GM21447 (cell line): ENCODE data around the gene CCDC116.
"Not testable (repeated sequence)": the region's sequence is repeated elsewhere in the genome, so short reads cannot be mapped to it uniquely, and the experiment has no call there.

Experiments used
- ATAC-seq: cut with Tn5 transposase; IDR thresholded peaks from one replicate; pipeline ENCODE4 v1.9.1; 2021; ENCODE audit not compliant: unreplicated experiment

Gene CCDC116

DNA sequence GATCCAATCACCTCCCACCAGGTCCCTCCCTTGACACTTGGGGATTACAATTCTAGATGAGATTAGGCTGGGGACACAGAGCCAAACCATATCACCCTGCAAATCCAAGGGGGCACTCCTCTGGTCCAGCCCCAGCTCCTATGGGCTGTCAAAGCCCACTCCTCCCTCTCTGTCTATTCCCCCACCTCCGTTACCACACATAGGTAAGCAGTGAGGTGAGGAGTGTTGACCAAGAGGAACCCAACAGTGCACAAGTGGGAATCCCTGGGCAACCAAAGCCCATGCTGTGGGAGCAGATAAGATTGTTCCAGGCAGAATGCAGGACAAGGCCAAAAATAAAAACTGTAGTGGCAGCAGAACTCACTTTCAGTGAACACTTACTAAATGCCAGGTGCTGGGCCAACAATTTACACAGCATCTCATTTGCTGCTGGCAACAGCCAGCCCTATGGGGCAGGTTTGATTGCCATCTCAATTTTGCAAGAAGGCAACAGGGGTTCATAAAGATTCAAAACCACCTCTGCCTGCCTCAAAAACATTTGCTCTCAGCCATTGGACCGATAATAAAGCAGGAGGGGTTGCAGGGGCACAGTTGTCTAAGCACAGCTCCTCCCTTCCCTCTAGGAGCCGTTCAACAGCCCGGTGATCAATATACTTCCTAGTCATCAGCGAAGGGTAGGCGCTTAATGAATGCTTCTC is 18.4 kb downstream of the CCDC116 start:
- ATAC-seq: no peak

DNA sequence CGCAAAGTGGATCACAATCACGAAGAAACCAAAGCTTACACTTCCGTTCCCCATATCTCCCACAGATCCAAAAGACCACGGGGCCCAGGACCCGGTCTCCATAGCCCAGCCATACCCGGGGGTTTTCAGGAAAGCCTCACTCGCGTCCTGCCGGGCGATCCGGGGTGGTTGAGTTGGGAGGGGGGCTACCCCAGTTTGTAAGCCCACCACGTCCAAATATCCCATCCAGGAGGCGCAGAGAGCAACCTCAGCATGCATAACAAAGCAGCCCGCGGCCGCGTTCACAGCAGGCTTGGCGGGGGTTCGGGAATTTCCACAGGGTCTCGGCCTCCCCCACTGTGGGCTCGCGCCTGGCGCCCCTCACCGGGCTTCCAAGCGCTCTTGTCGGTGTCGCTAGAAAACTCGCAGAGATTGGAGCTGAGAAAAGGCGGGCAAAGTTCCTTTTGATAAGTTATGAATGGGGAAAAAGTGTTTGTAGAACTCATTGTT is 19.0 kb downstream of the CCDC116 start:
- peak; percentile 19 for ATAC-seq

DNA sequence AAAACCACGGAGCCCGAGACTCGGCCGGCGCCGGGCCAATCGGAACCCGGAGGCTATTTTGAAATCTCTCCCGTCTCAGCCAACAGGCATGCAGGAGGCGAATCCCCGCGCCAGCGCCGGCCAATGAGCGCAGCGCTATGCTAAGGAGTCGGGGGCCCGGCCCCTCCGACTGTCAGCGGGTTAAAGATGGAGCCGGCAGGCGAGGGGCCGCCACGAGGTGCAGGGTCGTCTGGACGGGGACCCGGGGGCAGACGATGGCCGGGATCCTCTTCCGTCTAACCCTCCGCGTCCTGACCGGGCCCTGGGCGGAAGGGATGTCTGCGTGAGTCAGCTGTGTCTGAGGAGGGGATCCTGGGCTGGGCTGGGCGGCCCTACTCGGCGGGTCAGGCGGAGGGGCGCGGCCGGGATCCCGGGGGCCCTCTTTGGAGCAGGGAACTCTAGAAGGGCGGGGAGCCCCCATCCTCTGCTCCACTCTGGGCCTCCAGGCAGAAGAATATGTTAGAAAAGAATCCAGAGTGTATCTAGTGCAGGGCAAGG is 19.5 kb downstream of the CCDC116 start:
- ATAC-seq: peak; percentile 87

DNA sequence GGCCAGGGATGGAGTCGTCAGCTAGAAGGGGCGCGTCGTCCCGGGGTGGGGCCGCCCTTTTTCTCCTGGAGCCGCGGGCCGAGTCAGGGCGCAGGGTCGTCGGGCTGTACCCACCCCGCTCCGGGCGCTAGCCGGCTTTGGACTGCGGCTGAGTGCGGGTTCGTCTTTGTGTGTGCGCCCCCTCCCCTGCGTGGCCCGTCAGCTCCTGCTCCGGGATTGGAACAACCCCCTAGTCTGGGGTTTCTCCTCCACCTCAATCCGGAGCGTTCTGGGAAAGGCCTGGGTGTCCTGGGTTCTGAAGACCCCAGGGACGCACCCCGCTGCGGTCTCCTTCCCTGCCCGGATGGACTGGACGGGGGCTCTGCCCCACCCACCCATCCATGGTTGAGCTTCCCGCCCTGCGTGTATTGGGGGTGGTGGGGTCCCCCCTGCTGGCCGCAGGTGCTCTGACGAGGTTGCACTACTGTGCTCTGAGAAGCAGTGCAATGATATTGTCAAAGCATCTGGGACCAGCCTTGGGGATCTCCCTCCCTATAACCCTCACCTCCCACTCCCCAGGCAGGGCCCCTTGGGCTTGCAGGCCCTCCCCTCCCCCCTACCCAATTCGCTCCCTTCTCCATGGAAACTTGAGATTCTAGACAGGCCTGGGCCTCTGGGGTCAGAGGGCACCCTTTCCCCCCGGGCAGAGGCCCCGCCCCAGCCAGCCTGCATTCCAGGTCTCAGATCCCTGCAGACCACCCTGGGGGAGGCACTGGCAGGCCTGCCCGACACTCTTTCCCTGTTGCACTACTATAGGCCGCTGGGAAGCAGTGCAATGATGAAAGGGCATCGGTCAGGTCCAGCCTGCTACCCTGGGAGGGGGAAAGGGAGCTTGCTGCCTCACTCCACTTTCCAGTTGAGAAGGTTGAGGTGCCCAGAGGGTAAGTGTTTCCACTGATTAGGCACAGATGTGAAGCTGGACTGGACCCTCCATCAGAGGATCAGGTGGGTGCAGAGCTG is 20.3 kb downstream of the CCDC116 start:
- ATAC-seq: peak; percentile 7

DNA sequence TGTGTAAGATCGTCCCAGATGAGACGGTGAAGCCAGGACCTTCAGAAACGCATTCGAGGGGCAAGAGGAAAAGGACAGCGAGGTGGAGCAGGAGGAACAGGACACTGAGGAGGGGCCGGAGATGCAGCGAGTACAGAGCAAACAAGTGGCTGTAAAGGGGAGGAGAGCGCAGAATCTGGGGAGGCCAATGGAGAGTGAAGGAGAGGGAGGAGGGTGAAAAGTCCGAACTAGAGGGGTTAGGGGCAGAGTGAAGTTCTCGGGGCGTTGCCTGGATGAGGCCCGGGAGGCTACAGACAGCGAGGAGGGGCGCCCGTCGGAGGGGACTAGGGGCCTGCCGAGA is 24.4 kb downstream of the CCDC116 start:
- ATAC-seq: no peak

DNA sequence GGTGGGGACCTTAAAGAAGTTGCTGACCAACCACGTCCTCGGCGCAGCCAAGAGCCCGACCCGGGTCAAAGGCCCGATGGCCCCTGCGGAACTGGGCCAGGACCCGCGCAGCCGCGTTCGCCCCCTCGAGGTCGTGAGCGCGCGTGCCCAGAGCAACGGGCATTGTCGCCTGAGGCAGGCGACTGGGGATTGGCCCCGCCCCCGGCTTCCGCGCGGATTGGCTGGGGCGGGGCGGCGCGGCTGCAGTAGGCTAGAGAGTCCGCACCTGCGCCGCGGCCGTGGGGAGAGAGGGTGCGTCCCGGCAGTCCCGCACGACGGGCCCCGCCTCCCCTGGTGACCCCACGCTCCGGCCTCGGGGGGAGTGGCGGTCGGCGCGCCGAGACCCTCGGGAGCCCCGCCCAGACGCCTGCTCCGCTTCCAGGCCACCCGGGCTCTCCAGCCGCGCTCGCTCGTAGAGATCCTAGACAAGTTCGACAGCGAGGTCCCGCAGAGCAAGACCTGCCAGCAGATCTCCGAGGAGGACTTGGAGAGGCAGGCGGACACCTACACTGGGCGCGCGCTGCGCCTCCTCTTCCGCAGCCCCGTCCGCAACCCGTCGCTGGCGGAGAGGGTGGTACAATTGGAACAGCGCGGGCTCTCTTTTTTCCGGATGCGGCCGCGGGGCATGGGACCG is 24.9 kb downstream of the CCDC116 start:
- ATAC-seq: peak; percentile 61

DNA sequence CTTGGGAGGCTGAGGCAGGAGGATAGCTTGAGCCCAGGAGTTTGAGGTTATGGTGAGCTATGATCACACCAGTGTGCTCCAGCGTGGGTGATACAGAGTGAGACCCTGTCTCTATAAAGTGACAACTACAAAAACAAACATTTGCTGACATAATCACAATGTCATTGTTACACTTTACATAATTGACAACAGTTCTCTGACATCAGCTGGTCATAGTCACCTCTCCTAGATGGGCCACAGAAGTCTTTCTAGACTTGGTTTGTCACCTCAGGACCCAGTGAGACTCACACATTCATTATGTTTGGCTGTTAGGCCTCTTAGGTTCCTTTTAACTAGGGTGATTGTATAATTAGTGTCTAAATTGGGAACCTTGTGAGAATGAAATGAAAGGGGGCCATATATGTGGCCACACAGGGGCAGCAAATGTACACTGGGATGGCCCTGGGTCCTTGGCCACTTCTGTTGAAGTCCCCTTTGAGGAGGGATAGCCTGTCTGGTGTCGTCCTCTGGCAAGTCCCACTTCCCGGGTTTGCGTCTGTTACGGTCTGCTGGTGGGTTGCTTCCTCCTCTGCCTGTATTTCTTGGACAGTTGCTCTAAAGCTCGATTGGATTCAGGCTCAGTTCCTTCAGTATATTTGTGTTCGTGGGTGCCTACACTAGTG is 27.4 kb downstream of the CCDC116 start:
- no peak for ATAC-seq

DNA sequence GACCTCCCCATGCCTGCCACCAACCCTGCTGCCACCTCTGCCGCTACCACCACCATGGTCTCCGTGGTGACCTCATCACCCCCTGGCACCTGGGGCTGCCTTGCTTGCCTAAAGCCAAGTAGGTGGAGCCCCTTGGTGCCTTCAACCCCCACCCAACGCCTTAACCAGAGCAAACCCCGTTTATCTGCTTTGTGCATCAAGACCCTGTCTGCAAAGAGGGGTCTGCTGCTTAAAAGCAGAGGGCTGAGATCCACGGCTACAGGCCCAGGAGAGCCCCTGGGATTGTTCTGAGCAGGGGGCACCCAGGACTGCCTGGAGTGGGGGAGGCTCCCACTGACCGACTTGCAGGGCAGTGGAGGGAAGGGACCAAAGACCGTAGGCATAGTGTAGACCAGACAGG is 28.3 kb downstream of the CCDC116 start:
- no peak for ATAC-seq

DNA sequence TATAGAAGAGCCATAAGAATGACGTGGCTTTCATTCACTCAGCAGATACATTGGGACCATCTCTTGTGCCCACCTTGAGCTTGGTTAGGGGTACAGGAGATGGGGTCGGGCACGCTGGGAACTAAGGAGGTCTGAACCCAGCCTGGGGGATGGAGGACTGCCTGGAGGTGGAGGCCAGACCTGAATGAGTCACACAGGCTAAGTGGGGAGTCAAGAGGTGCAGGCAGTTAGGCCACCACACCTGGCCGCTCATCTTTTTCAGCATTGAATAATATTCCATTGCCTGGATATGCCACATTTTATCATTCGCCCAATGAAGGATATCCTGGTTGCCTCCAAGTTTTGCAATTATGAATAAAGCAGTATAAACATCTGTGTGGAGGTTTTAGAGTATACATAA is 29.4 kb downstream of the CCDC116 start:
- ATAC-seq: no peak

DNA sequence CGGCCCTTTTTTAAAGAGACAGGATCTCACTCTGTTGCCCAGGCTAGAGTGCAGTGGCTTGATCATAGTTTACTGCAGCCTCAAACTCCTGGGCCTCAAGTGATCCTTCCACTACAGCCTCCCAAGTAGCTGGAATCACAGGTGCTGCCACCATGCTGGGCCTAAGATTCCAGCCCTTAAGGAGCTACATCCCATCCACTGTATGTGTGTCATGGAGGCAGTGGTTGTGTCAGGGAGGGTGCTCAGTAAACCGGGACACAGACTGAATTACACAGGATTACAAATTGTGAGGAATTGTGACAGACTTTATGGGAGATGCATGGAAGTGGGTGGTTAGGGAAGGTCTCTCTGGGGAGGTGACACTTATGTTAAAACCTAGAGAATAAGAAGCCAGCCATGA is 31.2 kb downstream of the CCDC116 start:
- ATAC-seq: no peak

DNA sequence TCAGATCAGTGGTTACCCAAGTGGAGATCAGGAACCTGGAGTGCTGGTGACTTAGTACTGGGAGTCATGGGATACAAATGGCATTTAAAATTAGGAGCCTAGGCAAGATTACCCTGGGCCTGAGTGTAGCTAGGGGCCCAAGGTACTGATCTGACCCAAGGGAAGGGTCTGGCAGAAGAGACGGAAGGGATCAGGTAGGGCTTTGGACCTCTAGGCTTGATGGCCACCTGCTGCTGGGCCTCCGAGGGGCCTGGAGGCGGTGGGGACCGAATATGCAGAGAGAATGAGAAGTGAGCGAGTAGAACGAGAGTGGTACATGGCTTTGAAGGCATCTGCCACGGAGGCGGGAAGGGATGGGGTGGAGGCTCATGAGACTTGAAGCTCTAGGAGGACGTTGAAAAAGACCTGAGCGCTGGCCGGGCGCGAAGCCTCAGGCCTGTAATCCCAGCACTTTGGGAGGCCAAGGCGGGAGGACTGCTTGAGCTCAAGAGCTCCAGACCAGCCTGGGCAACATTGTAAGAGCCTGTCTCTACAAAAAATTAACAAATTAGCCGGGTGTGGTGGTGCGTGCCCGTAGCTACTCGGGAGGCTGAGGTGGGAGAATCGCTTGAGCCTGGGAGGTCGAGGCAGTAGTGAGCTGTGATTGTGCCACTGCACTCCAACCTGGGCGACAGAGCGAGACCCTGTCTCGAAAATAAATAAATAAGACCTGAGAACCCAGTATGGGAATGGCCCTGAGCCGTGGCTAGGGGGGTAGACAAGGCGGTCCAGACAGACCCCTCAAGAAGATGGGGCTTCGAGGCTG is 32.7 kb downstream of the CCDC116 start:
- no peak for ATAC-seq

DNA sequence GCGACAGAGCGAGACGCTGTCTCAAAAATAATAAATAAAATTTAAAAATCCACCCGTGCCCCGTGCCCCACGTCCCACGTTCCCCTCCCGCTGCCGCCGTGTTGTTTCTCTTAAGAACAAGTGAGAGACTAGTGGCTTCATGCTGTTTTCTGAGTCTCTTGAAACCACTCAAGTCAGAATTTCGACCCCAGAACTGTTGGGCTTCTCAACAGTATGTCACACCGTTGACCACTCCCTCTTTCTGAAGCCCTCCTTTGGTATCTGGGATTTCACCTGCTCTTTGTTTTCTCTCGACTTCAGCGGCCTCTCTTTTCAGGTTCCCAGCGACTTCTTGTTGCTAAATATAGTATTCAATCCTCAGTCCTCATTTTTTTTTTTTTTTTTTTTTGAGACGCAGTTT is 34.2 kb downstream of the CCDC116 start:
- no peak for ATAC-seq

DNA sequence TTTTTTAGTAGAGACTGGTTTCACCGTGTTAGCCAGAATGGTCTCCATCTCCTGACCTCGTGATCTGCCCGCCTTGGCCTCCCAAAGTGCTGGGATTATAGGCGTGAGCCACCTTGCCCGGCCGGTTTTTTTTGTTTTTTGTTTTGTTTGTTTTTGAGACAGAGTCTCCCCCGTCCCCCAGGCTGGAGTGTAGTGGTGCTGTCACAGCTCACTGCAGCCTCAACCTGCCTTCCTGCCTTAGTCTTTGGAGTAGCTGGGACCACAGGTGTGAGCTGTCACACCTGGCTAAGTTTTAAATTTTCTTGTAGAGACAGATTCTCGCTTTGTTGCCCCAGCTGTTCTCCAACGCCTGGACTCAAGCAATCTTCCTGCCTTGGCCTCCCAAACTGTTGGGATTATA is 36.5 kb downstream of the CCDC116 start:
- ATAC-seq: no peak

DNA sequence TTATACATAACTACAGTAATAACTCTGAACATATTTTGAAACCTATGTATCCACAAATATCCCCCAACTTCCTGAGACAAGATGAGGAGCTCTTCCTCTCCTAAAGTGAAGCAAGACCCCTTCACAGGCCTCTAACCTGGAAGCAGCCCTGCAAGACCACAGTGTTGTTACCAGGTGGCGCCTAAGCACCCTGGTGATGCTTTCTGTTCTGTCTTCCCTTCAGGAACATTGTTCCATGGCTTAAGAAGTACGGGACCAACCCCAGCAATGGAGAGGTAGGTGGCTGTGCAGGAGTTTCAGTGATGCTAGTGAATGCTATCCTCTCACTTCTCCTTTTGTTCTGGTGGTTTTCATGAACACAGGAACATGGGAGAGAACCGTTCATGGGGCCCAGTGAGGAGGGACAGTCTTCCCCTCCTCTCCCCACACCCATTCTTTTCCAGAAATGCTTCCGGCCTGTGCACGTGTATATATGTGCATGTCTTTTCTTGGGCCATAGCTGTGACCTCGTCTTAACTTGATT is 39.6 kb downstream of the CCDC116 start:
- ATAC-seq: no peak

DNA sequence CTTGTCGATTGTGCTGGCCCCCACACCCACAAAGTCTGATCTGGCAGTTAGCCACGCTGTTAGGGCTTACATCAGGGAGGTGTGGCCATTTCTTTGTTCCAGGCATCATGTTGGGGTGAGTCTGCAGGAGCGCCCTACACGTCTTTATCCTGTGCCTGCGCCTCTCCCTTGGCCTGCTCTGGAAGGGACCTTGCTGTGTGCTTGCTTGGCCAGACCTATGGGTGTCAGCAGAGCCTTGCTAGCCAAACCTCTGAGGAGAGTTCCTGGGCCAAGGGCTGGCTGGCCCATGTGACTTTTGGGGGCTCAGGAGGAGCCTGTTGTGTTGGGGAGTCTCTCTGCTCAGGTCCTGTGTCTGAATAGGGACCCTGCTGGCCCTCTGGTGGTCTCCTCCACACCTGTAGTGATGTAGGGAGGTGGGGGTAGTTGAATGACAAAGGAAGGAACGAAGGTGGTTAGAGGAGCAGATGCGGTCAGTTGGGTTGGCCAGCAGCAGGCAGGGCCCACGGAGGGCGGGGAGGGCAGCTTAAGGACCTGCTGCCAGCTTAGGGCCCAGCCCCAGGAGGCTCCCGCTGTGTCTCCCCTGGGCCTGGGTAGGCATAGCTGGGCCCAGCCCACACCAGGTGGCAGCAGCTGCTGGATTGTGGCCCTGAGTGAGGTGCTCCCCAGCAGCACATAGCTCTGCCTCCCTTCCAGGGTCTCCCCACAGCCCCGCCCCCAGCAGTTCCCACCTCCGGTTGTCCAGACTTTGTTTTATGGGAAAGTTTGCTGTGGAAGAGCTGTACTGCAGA is 41.2 kb downstream of the CCDC116 start:
- no peak for ATAC-seq

DNA sequence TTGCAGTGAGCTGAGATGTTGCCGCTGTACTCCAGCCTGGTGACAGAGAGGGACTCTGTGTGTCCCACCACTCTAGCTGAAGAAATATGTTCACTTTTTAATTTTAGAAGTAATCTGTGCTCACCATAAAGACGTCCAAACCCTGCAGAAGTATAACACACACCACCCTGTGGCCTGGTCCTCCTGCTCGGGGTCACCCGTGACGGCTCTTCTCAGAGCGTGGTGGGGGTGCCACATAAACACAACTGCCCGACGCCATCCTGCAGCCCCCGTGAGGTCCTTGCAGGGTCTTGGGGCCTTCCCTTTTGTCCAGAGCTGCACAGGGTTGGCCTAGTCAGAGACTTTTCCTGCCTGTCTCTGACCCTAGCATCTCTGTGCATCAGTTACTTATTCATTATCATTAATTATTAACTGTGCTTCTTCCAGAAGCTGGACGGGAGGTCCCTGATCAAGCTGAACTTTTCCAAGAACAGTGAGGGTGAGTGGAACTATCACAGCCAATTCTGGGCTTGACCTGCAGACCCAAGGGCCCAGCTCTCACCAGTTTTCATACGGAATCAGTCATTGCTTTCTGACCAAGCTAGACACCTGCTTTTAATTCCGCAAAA is 42.2 kb downstream of the CCDC116 start:
- no peak for ATAC-seq

DNA sequence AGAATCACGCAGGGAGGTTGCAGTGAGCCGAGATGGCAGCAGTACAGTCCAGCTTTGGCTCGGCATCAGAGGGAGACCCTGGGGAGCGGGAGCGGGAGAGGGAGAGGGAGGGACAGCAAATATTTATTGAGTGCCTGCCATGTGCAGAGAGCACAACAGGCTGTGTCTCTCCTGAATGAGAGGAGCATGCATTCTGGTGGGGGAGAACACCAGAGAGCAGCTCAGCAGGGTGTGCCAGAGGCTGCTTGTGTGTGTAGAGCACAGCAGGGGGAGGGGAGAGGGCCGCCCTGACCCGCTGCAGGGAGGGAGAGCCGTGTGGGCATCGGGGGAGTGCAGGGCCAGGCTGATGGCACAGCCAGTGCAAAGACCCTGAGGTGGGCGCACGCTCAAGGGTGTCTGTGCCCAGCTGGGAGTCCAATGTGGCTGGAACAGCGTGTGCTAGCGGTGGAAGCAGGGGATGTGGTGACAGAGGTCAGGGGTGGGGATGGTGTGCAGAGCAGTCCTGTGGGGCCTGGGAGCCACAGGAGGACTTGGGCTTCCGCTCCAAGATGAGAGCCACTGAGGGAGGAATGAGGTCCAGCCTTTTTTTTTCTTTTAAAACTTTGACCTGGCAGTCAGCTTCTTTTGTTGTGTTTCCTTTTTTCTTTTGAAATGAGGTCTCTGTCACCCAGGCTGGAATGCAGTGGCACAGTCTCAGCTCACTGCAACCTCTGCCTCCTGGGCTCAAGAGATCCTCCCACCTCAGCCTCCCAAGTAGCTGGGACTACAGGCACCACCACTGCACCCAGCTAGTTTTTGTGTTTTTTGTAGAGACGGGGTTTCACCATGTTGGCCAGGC is 45.3 kb downstream of the CCDC116 start:
- ATAC-seq: no peak

DNA sequence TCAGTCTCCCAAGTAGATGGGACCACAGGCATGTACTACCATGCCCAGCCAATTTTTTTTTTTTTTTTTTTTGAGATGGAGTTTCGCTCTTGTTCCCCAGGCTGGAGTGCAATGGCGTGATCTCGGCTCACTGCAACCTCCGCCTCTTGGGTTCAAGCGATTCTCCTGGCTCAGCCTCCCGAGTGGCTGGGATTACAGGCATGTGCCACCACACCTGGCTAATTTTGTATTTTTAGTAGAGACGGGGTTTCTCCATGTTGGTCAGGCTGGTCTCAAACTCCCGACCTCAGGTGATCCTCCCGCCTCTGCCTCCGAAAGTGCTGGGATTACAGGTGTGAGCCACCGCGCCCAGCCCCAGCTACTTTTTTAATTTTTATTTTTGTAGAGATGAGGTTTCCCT is 46.3 kb downstream of the CCDC116 start:
- ATAC-seq: not testable (repeated sequence)
